ENCODE measurements around the gene KAT2B. TPM values are rescaled to one million over a fixed set of nuclear protein-coding genes. Genes with fewer than 3 reads are reported as not detected.
"Not testable (repeated sequence)": the region's sequence is repeated elsewhere in the genome, so short reads cannot be mapped to it uniquely, and the experiment has no call there.

Gene KAT2B
- total and polyA plus RNA-seq, 7 experiments from 2014 or later, result 1.7 to 127 (median 61.9) TPM

DNA sequence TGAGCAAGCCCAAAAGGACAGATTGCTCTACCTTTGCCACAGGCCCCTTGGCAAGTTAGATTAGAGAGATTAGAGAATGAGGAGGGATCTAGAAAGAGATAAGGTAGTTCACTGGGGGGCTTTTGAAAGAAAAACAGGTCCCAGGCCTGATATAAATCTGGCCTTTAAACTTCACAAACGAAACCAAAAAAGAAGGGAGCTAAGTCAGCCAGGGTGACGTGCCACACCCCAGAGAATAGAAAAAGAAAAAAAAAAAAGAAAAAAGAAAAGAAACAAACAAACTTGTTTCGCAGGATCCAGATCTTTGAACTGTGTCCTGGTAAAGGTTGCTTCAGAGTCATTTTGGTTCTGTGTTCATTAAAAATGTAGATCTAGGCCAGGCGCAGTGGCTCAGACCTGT, 3.6 kb downstream of the KAT2B start:
- Mint-ChIP-seq H3K27me3 (no peaks in the 10 kb centered on the region), H3K4me1 (peaks cover 43 to 74% (median 70%) of the 10 kb centered on the region in 7 donors), H3K36me3 (peaks cover 0 to 20% (median 2%) of the 10 kb centered on the region in 5 donors), H3K4me3 (peak overlapping the region; percentile 72 to 100 (median 93)), H3K9me3 (peaks cover 0 to 1% (median 0%) of the 10 kb centered on the region in 11 donors), H3K27ac (peak overlapping the region; percentile 52 to 98 (median 96))
- Histone ChIP-seq H3K4me1 (ENCODE audit: control insufficient read depth in 2 of 2, insufficient read depth in 2 of 2, low read length in 2 of 2) (peaks cover 36 to 50% of the 10 kb centered on the region in 2 donors), H3K27ac (ENCODE audit: low read depth, low read length) (peak overlapping the region; percentile 79), H3K36me3 (ENCODE audit: control insufficient read depth in 2 of 3, insufficient read depth in 3 of 3, low read length in 3 of 3) (peaks cover 0 to 6% (median 0%) of the 10 kb centered on the region in 3 experiments), H3K27me3 (ENCODE audit: control insufficient read depth in 2 of 2, insufficient read depth in 2 of 2, low read length in 2 of 2) (no peaks in the 10 kb centered on the region), H3K9me3 (ENCODE audit: control insufficient read depth in 2 of 3, low read length in 3 of 3) (no peaks in the 10 kb centered on the region), H3K4me3 (ENCODE audit: low read length) (peak overlapping the region; percentile 57)
- ATAC-seq, result no peak
- DNase-seq, result peak in 4 of 9 donors; percentile 5 to 35 (median 30)
- POLR2A ChIA-PET, result interaction anchor here (1.1 kb wide), 1 partner anchor 142 kb away, joined by 3 read pairs; the partner anchor contains the start of gene SGO1
- intact Hi-C loops (cut with micrococcal nuclease), result loop anchor here (5.0 to 10.0 kb wide), 4 partner anchors 57 to 1619 kb away; partner anchors contain the start of genes SATB1 (in 2 of the 2) and EFHB (in 1 of the 2)
- CTCF ChIA-PET, result no interaction called here

DNA sequence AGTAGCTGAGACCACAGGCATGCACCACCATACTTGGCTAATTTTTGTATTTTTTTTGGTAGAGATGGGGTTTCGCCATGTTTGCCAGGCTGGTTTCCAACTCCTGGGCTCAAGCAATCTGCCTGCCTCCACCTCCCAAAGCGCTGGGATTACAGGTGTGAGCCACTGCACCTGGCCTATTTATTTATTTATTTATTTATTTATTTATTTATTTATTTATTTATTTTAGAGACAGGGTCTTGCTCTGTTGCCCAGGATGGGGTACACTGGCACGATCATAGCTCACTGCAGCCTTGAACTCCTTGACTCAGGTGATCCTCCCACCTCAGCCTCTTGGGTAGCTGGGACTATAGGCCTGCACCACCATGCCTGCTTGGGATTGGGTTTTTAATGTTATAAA, 4.9 kb downstream of the KAT2B start:
- peaks cover 36 to 44% of the 10 kb centered on the region in 2 donors for H3K4me1 ChIP-seq (ENCODE audit: control insufficient read depth in 2 of 2, insufficient read depth in 2 of 2, low read length in 2 of 2)
- H3K27me3 Mint-ChIP-seq; H3K9me3 Mint-ChIP-seq; H3K4me3 ChIP-seq (ENCODE audit: low read length); DNase-seq; H3K36me3 ChIP-seq (ENCODE audit: control insufficient read depth in 2 of 3, insufficient read depth in 3 of 3, low read length in 3 of 3); H3K27ac ChIP-seq (ENCODE audit: low read depth, low read length); H3K9me3 ChIP-seq (ENCODE audit: control insufficient read depth in 2 of 3, low read length in 3 of 3); H3K27me3 ChIP-seq (ENCODE audit: control insufficient read depth in 2 of 2, insufficient read depth in 2 of 2, low read length in 2 of 2); POLR2A ChIA-PET; CTCF ChIA-PET; ATAC-seq: not testable (repeated sequence)
- H3K36me3 Mint-ChIP-seq, result peaks cover 0 to 20% (median 2%) of the 10 kb centered on the region in 5 donors
- H3K27ac Mint-ChIP-seq, result peak overlapping the region in 1 of 9 donors; percentile 98
- peaks cover 52 to 84% (median 74%) of the 10 kb centered on the region in 7 donors for H3K4me1 Mint-ChIP-seq
- intact Hi-C loops (cut with micrococcal nuclease), result loop anchor here (10.0 kb wide), 1 partner anchor 1620 kb away; the partner anchor contains the start of gene SATB1 (in 2 of the 2)
- peak overlapping the region in 1 of 10 donors; percentile 10 for H3K4me3 Mint-ChIP-seq

DNA sequence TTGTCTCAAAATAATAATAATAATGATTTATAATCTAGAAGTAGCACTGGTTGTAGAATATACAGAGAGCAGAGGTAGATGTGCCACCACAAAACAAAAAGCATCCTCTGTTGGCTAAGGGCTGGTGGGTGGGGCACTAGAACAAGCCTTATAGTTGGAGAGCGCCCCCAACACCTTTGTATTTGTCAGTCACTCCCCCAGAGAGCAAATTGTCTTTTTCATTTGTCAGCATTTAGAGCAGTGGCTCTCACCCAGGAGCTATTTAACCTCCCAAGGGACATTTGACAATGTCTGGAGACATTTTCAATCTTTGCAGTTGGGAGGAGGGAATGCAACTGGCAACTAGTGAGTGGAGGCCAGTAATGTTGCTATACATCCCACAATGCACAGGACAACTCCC, 6.3 kb downstream of the KAT2B start:
- DNase-seq (no peak), ATAC-seq (no peak)
- Mint-ChIP-seq H3K4me3 (peak overlapping the region in 1 of 10 donors; percentile 16), H3K36me3 (peaks cover 0 to 22% (median 2%) of the 10 kb centered on the region in 5 donors), H3K27me3 (no peaks in the 10 kb centered on the region), H3K27ac (peak overlapping the region in 3 of 9 donors; percentile 10 to 36 (median 14)), H3K9me3 (no peaks in the 10 kb centered on the region), H3K4me1 (peaks cover 61 to 95% (median 86%) of the 10 kb centered on the region in 7 donors)
- Histone ChIP-seq H3K36me3 (ENCODE audit: control insufficient read depth in 2 of 3, insufficient read depth in 3 of 3, low read length in 3 of 3) (no peaks in the 10 kb centered on the region), H3K4me1 (ENCODE audit: control insufficient read depth in 2 of 2, insufficient read depth in 2 of 2, low read length in 2 of 2) (peaks cover 42 to 47% of the 10 kb centered on the region in 2 donors), H3K9me3 (ENCODE audit: control insufficient read depth in 2 of 3, low read length in 3 of 3) (no peaks in the 10 kb centered on the region), H3K4me3 (ENCODE audit: low read length) (no peak overlapping the region), H3K27ac (ENCODE audit: low read depth, low read length) (no peak overlapping the region), H3K27me3 (ENCODE audit: control insufficient read depth in 2 of 2, insufficient read depth in 2 of 2, low read length in 2 of 2) (no peaks in the 10 kb centered on the region)
- intact Hi-C loops (cut with micrococcal nuclease), result loop anchor here (1.0 to 10.0 kb wide), 2 partner anchors 8 to 1622 kb away; partner anchors contain the start of gene SATB1 (in 2 of the 2)
- ChIA-PET CTCF (no interaction called here), POLR2A (no interaction called here)

DNA sequence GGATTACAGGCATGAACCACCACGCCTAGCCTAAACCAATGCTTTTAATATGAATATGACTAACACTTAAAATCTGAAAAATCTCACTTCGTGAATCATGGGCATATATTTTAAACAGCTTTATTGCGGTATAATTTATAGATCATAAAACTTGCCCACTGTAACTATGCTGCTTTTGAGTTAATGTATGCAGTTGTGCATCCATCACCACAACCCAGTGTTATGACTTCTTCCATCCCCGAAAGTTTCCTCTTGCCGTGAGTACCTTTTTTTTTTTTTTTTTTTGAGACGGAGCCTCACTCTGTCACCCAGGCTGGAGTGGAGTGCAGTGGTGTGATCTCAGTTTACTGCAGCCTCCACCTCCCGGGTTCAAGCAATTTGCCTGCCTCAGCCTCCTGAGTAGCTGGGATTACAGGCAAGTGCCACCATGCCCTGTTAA, 7.1 kb downstream of the KAT2B start:
- H3K27ac ChIP-seq (ENCODE audit: low read depth, low read length), result no peak overlapping the region
- no peak for ATAC-seq

DNA sequence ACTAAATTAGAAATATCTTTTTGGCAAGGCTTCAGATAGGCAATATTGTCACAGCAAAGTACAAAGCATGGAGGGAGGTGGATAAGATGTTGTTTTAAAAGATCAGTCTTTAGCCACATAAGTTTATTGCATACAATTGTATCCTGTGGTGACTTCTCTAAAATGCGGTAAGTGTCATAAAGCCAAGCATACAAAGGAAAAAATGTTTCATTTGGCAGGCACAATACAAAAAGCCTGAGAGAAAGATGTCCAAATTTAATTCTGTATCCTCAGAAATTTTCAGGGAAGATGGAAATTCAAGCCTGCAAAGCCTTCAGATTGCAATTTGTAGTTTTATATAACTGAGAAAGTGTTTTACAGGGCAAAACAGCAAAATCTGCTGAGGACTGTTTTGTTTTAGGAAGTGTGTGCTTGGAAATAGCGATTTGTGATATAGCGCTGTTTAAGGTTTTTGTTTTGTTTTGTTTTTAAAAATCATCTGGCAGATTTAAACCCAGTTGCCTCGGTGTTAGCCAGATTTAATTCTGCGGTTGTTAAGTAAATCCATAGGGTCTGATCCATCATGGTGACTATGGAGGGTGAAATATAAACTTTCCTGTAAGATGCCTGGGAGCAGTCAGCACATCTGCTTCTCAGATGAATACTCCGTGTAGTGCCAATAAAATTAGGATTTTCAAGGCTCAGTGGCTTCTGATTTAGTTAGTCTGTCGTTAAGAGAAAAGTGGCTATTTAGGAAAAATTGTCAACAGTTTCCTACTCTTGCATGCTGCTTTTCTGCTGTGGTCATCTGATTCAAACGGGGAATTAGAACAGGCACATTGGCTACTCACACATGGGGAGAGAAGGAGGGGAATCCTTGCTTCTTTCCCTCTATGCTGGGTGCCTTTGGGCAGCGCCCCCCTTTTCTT, 8.0 kb downstream of the KAT2B start:
- Mint-ChIP-seq H3K4me1 (peaks cover 59 to 93% (median 83%) of the 10 kb centered on the region in 7 donors), H3K4me3 (no peak overlapping the region), H3K36me3 (peaks cover 0 to 15% (median 2%) of the 10 kb centered on the region in 5 donors), H3K9me3 (no peaks in the 10 kb centered on the region), H3K27me3 (no peaks in the 10 kb centered on the region), H3K27ac (peak overlapping the region in 1 of 9 donors; percentile 61)
- intact Hi-C loops (cut with micrococcal nuclease), result loop anchor here (10.0 kb wide), 1 partner anchor 1623 kb away; the partner anchor contains the start of gene SATB1 (in 2 of the 2)
- H3K27me3 ChIP-seq (ENCODE audit: control insufficient read depth in 2 of 2, insufficient read depth in 2 of 2, low read length in 2 of 2), result no peaks in the 10 kb centered on the region
- H3K27ac ChIP-seq (ENCODE audit: low read depth, low read length), result no peak overlapping the region
- H3K36me3 ChIP-seq (ENCODE audit: control insufficient read depth in 2 of 3, insufficient read depth in 3 of 3, low read length in 3 of 3), result no peaks in the 10 kb centered on the region
- ChIA-PET POLR2A (no interaction called here), CTCF (no interaction called here)
- no peak overlapping the region for H3K4me3 ChIP-seq (ENCODE audit: low read length)
- no peak for ATAC-seq
- H3K4me1 ChIP-seq (ENCODE audit: control insufficient read depth in 2 of 2, insufficient read depth in 2 of 2, low read length in 2 of 2), result peaks cover 26 to 31% of the 10 kb centered on the region in 2 donors
- DNase-seq, result no peak
- H3K9me3 ChIP-seq (ENCODE audit: control insufficient read depth in 2 of 3, low read length in 3 of 3), result no peaks in the 10 kb centered on the region

More for the DNA sequence above, 7.1 kb downstream of the KAT2B start:
- no peak for DNase-seq
- Histone ChIP-seq H3K27me3 (ENCODE audit: control insufficient read depth in 2 of 2, insufficient read depth in 2 of 2, low read length in 2 of 2) (no peaks in the 10 kb centered on the region), H3K4me1 (ENCODE audit: control insufficient read depth in 2 of 2, insufficient read depth in 2 of 2, low read length in 2 of 2) (peaks cover 34 to 40% of the 10 kb centered on the region in 2 donors), H3K9me3 (ENCODE audit: control insufficient read depth in 2 of 3, low read length in 3 of 3) (no peaks in the 10 kb centered on the region), H3K36me3 (ENCODE audit: control insufficient read depth in 2 of 3, insufficient read depth in 3 of 3, low read length in 3 of 3) (no peaks in the 10 kb centered on the region), H3K4me3 (ENCODE audit: low read length) (no peak overlapping the region)
- ChIA-PET CTCF (no interaction called here), POLR2A (no interaction called here)
- H3K27me3 Mint-ChIP-seq, result no peaks in the 10 kb centered on the region
- intact Hi-C loops (cut with micrococcal nuclease), result loop anchor here (10.0 kb wide), 1 partner anchor 1623 kb away; the partner anchor contains the start of gene SATB1 (in 2 of the 2)
- H3K27ac Mint-ChIP-seq, result peak overlapping the region in 4 of 9 donors; percentile 14 to 62 (median 48)
- no peak overlapping the region for H3K4me3 Mint-ChIP-seq
- H3K36me3 Mint-ChIP-seq, result peaks cover 0 to 19% (median 2%) of the 10 kb centered on the region in 5 donors
- H3K4me1 Mint-ChIP-seq, result peaks cover 58 to 95% (median 86%) of the 10 kb centered on the region in 7 donors
- no peaks in the 10 kb centered on the region for H3K9me3 Mint-ChIP-seq

DNA sequence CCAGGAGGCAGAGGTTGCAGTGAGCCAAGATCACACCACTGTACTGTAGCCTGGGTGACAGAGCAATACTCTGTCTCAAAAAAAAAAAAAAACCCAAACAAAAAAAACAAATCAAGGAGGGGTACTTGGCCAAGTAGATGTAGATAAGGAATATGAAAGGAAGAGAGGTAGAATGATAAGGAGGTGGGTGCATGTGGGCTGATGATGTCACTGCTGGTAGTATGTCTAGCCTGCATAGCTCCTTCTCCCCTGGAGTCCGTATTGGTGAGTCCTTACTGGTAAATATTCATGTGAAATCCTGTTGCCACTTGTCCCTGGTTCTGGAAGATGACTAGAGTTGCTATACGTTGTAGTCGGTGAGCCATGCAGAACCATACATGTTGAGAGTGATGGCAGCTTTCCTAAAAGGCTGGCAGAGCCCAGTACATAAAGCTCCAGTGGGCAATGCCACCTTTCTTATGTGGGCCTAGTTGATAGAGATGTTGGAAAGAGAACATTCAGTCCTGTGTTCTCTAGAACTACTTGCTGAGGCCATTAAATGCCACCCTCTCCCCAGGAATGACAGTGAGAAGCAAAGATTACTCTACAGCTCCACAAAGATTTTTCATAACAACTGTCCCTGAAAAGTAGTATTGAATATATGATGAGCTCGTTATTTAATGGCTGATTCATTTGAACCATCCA, 11.0 kb downstream of the KAT2B start:
- DNase-seq, result no peak
- intact Hi-C loops (cut with micrococcal nuclease), result no loop called here
- Mint-ChIP-seq H3K9me3 (no peaks in the 10 kb centered on the region), H3K4me3 (peak overlapping the region in 3 of 10 donors; percentile 1 to 9 (median 1)), H3K36me3 (peaks cover 0 to 8% (median 2%) of the 10 kb centered on the region in 5 donors), H3K4me1 (peaks cover 38 to 67% (median 64%) of the 10 kb centered on the region in 7 donors), H3K27ac (peak overlapping the region in 4 of 9 donors; percentile 6 to 83 (median 14)), H3K27me3 (no peaks in the 10 kb centered on the region)
- no peaks in the 10 kb centered on the region for H3K36me3 ChIP-seq (ENCODE audit: control insufficient read depth in 2 of 3, insufficient read depth in 3 of 3, low read length in 3 of 3)
- H3K27me3 ChIP-seq (ENCODE audit: control insufficient read depth in 2 of 2, insufficient read depth in 2 of 2, low read length in 2 of 2), result no peaks in the 10 kb centered on the region
- ChIA-PET CTCF (interaction anchor here (0.5 to 1.7 kb wide), 3 partner anchors 10 to 243 kb away, joined by 3 to 4 read pairs (median 4); no protein-coding TSS in a partner anchor), POLR2A (no interaction called here)
- H3K9me3 ChIP-seq (ENCODE audit: control insufficient read depth in 2 of 3, low read length in 3 of 3), result no peaks in the 10 kb centered on the region
- ATAC-seq, result peak; percentile 29
- H3K27ac ChIP-seq (ENCODE audit: low read depth, low read length), result no peak overlapping the region
- H3K4me3 ChIP-seq (ENCODE audit: low read length), result no peak overlapping the region
- peaks cover 25 to 33% of the 10 kb centered on the region in 2 donors for H3K4me1 ChIP-seq (ENCODE audit: control insufficient read depth in 2 of 2, insufficient read depth in 2 of 2, low read length in 2 of 2)

Measured in naive thymus-derived CD4-positive, alpha-beta T cell (primary cell).